H9 (cell line): ENCODE results near the gene SAXO1. TPM values are rescaled to one million over a fixed set of nuclear protein-coding genes. Genes with fewer than 3 reads are reported as not detected.

Experiments used
- DNase-seq: peaks from one replicate; pipeline ENCODE4 v3.0.0-alpha.2; 2017
- H2AFZ ChIP-seq: one replicate; pipeline ENCODE4 v1.6.1; 2013; ENCODE audit warnings: mild to moderate bottlenecking, low read length, control low read depth, moderate library complexity
- H2AK5ac ChIP-seq: 2 replicates; pipeline ENCODE4 v1.6.1; 2013; ENCODE audit warnings: low read length, control low read depth, mixed read lengths; ENCODE audit not compliant: insufficient read length
- H2BK120ac ChIP-seq: one replicate; pipeline ENCODE4 v1.6.1; 2013; ENCODE audit warnings: low read depth, mild to moderate bottlenecking, low read length, control low read depth, inconsistent platforms; ENCODE audit not compliant: poor library complexity, severe bottlenecking
- H2BK12ac ChIP-seq: 2 replicates; pipeline ENCODE4 v1.6.1; 2013; ENCODE audit warnings: low read length, control low read depth, mixed read lengths, low read depth; ENCODE audit not compliant: insufficient read length
- H2BK15ac ChIP-seq: 2 replicates; pipeline ENCODE4 v1.6.1; 2013; ENCODE audit warnings: low read depth, low read length, control low read depth
- H2BK20ac ChIP-seq: one replicate; pipeline ENCODE4 v1.6.1; 2013; ENCODE audit warnings: low read depth, mild to moderate bottlenecking, low read length, control low read depth, inconsistent platforms; ENCODE audit not compliant: poor library complexity, severe bottlenecking
- H2BK5ac ChIP-seq: 2 replicates; pipeline ENCODE4 v1.6.1; 2013; ENCODE audit warnings: low read length, control low read depth, mixed read lengths; ENCODE audit not compliant: insufficient read length
- H3K14ac ChIP-seq: 2 replicates; pipeline ENCODE4 v1.6.1; 2013; ENCODE audit warnings: low read length, control low read depth; ENCODE audit not compliant: insufficient read depth
- H3K18ac ChIP-seq: 2 replicates; pipeline ENCODE4 v1.6.1; 2013; ENCODE audit warnings: low read depth, mild to moderate bottlenecking, mixed read lengths, low read length, control low read depth; ENCODE audit not compliant: insufficient read length
- H3K23ac ChIP-seq: 2 replicates; pipeline ENCODE4 v1.6.1; 2013; ENCODE audit warnings: low read length, control low read depth, mixed read lengths, low read depth; ENCODE audit not compliant: insufficient read length
- H3K23me2 ChIP-seq: 2 replicates; pipeline ENCODE4 v1.6.1; 2013; ENCODE audit warnings: low read depth, mild to moderate bottlenecking, mixed read lengths, low read length, control low read depth; ENCODE audit not compliant: insufficient read length, poor library complexity, severe bottlenecking
- H3K27ac ChIP-seq: 2 replicates; pipeline ENCODE4 v1.5.1; 2013; ENCODE audit warnings: low read length, control low read depth, mixed read lengths, low read depth; ENCODE audit not compliant: insufficient read length
- H3K27me3 ChIP-seq: 2 replicates; pipeline ENCODE4 v1.6.1; 2013; ENCODE audit warnings: low read length, control low read depth, inconsistent platforms; ENCODE audit not compliant: insufficient read depth
- H3K4ac ChIP-seq: 2 replicates; pipeline ENCODE4 v1.6.1; 2013; ENCODE audit warnings: low read depth, mild to moderate bottlenecking, control low read depth, inconsistent platforms, low read length, moderate library complexity
- H3K4me1 ChIP-seq: 2 replicates; pipeline ENCODE4 v1.6.1; 2013; ENCODE audit warnings: low read length, control low read depth, inconsistent platforms; ENCODE audit not compliant: insufficient read depth
- H3K4me2 ChIP-seq: 2 replicates; pipeline ENCODE4 v1.6.1; 2013; ENCODE audit warnings: low read length, control low read depth, mixed read lengths; ENCODE audit not compliant: insufficient read length, insufficient read depth
- H3K56ac ChIP-seq: 2 replicates; pipeline ENCODE4 v1.6.1; 2013; ENCODE audit warnings: low read depth, mild to moderate bottlenecking, mixed read lengths, low read length, control low read depth; ENCODE audit not compliant: insufficient read length
- H3K79me1 ChIP-seq: 2 replicates; pipeline ENCODE4 v1.6.1; 2013; ENCODE audit warnings: low read depth, mild to moderate bottlenecking, moderate library complexity, low read length, control low read depth, inconsistent platforms; ENCODE audit not compliant: insufficient read depth, poor library complexity, severe bottlenecking
- H3K79me2 ChIP-seq: 2 replicates; pipeline ENCODE4 v1.6.1; 2013; ENCODE audit warnings: low read length, control low read depth, inconsistent platforms; ENCODE audit not compliant: insufficient read depth
- H3K9ac ChIP-seq: 2 replicates; pipeline ENCODE4 v1.6.1; 2013; ENCODE audit warnings: low read length, control low read depth, mixed read lengths; ENCODE audit not compliant: insufficient read length; ENCODE audit errors: extremely low read depth
- H3K9me3 ChIP-seq: one replicate; pipeline ENCODE4 v1.6.1; 2013; ENCODE audit warnings: low read depth, low read length, inconsistent platforms; ENCODE audit not compliant: control insufficient read depth
- H3T11ph ChIP-seq: one replicate; pipeline ENCODE4 v1.6.1; 2013; ENCODE audit warnings: mild to moderate bottlenecking, low read length, control low read depth, inconsistent platforms
- H4K20me1 ChIP-seq: one replicate; pipeline ENCODE4 v1.6.1; 2013; ENCODE audit not compliant: control insufficient read depth, insufficient read length, insufficient read depth
- H4K5ac ChIP-seq: 2 replicates; pipeline ENCODE4 v1.6.1; 2013; ENCODE audit warnings: low read depth, mild to moderate bottlenecking, mixed read lengths, low read length, control low read depth; ENCODE audit not compliant: insufficient read length
- H4K8ac ChIP-seq: replicated peaks from 2 replicates; pipeline ENCODE4 v1.6.1; 2013; ENCODE audit warnings: low read length, control low read depth, mixed read lengths, low read depth; ENCODE audit not compliant: insufficient read length
- H4K91ac ChIP-seq: 2 replicates; pipeline ENCODE4 v1.6.1; 2013; ENCODE audit warnings: low read depth, mild to moderate bottlenecking, moderate library complexity, mixed read lengths, low read length, control low read depth; ENCODE audit not compliant: insufficient read length
- H3K27ac Mint-ChIP-seq, 3 experiments: 2 replicates in 2 of 3; 3 replicates in 1 of 3; pipeline ENCODE4 v1.8.0; 2020 to 2021; ENCODE audit warnings: mixed read lengths in 3 of 3, mild to moderate bottlenecking in 1 of 3, moderate library complexity in 1 of 3
- H3K27me3 Mint-ChIP-seq: 2 replicates; pipeline ENCODE4 v1.8.0; 2021; ENCODE audit warnings: low read depth, mild to moderate bottlenecking, moderate library complexity, mixed read lengths
- H3K36me3 Mint-ChIP-seq, 3 experiments: 2 replicates in 2 of 3; 3 replicates in 1 of 3; pipeline ENCODE4 v1.8.0; 2020 to 2021; ENCODE audit warnings: low read depth in 3 of 3, mixed read lengths in 3 of 3; ENCODE audit not compliant: insufficient read depth in 1 of 3
- H3K4me1 Mint-ChIP-seq, 2 experiments: 2 replicates each; pipeline ENCODE4 v1.8.0; 2020; ENCODE audit warnings: mixed read lengths in 2 of 2
- H3K4me3 Mint-ChIP-seq, 2 experiments: 2 replicates in 1 of 2; 3 replicates in 1 of 2; pipeline ENCODE4 v1.8.0; 2020 to 2021; ENCODE audit warnings: mild to moderate bottlenecking in 2 of 2, mixed read lengths in 2 of 2, moderate library complexity in 1 of 2
- H3K9me3 Mint-ChIP-seq, 2 experiments: 2 replicates in 1 of 2; 3 replicates in 1 of 2; pipeline ENCODE4 v1.8.0; 2020; ENCODE audit warnings: mild to moderate bottlenecking in 2 of 2, mixed read lengths in 2 of 2, moderate library complexity in 1 of 2
- CTCF ChIP-seq: fragments of 200-600 bp; sonication (generic); conservative IDR thresholded peaks from 3 replicates; pipeline ENCODE4 v1.8.0; 2021; ENCODE audit warnings: antibody characterized with exemption, mild to moderate bottlenecking
- WGBS: extraction: QIAGEN DNeasy Blood & Tissue Kit; methylation state at CpG from one replicate; pipeline ENCODE4 v1.1.7; 2013; ENCODE audit warnings: missing lambda C conversion rate, low lambda C conversion rate, mixed read lengths; ENCODE audit not compliant: insufficient read length; ENCODE audit errors: extremely low coverage; 5-methylcytosine and 5-hydroxymethylcytosine counted together
- total RNA-seq: library from RNA; stranded (reverse); gene quantifications from 2 replicates; pipeline ENCODE4 v1.2.1, GENCODE V29; 2021

SAXO1 gene
- total RNA-seq, 1 experiment from 2014 or later = 0.09 TPM

DNA sequence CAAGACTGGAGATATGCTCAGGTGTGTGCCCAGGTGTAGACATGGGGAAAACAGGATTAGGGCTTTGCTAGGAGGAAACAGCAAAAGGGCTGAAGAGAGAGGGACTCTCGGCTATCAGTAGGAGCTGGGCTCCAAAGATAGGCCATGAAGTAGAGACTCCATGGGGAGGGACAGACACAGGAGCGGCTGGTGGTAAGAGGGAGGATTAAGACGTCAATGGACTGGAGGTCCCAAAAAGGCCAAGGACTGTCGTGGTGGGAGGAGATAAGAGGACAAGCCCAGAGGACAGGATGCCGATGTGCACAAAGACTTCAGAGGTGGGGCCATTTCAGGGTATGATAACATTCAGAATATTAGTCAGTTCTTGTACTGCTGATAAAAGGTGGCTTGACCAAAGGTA lies 93.1 kb downstream of the SAXO1 start:
- Histone ChIP-seq H3K23me2 (no peaks in the 10 kb centered on the region), H3K79me2 (no peaks in the 10 kb centered on the region), H3K56ac (no peak overlapping the region), H3K79me1 (no peaks in the 10 kb centered on the region), H3K14ac (no peak overlapping the region), H3K18ac (no peak overlapping the region), H3K4ac (no peak overlapping the region), H4K8ac (no peak overlapping the region), H2AK5ac (no peak overlapping the region), H3K27me3 (no peaks in the 10 kb centered on the region), H2AFZ (no peak overlapping the region), H3T11ph (no peak overlapping the region), H4K91ac (no peak overlapping the region), H3K23ac (no peak overlapping the region), H3K27ac (no peak overlapping the region), H2BK15ac (no peak overlapping the region), H3K9ac (no peak overlapping the region), H3K4me2 (no peak overlapping the region), H2BK12ac (no peak overlapping the region), H4K20me1 (no peaks in the 10 kb centered on the region), H3K9me3 (no peaks in the 10 kb centered on the region), H2BK5ac (no peak overlapping the region), H3K4me1 (no peaks in the 10 kb centered on the region), H2BK120ac (no peak overlapping the region), H4K5ac (no peak overlapping the region), H2BK20ac (no peak overlapping the region)
- Mint-ChIP-seq H3K4me3 (no peak overlapping the region), H3K27me3 (no peaks in the 10 kb centered on the region), H3K4me1 (peaks cover 4 to 8% of the 10 kb centered on the region in 2 experiments; a peak in 3 of 4 replicates), H3K36me3 (no peaks in the 10 kb centered on the region), H3K27ac (no peak overlapping the region), H3K9me3 (no peaks in the 10 kb centered on the region)
- DNase-seq = no peak
- no peak for TF ChIP-seq CTCF
- WGBS = no CpG with 5 or more reads among the region's 5 CpGs
